Natural killer cell (primary cell): ENCODE results near the gene HIP1R. TPM values are rescaled to one million over a fixed set of nuclear protein-coding genes. Genes with fewer than 3 reads are reported as not detected.

Experiments
- ATAC-seq, 3 donors: fragments of 150-1000 bp in 2 of 3; fragments of 200-7000 bp in 1 of 3; cut with Tn5 transposase; 1 replicate in 1 of 3; 2 replicates in 2 of 3; pipeline ENCODE4 v1.10.0; 2021; ENCODE audit warnings: mild to moderate bottlenecking in 2 of 3, moderate library complexity in 2 of 3
- DNase-seq, 2 donors: peaks; one replicate each; pipeline versions ENCODE4 v3.0.0 to v3.0.0-alpha.2; 2013 to 2021; ENCODE audit warnings: mixed read lengths in 1 of 2
- H3K27ac ChIP-seq: one replicate; pipeline ENCODE4 v1.5.1; 2013; ENCODE audit warnings: mild to moderate bottlenecking, low read length
- H3K27me3 ChIP-seq: one replicate; pipeline ENCODE4 v1.6.1; 2013; ENCODE audit warnings: low read length; ENCODE audit not compliant: control insufficient read depth, insufficient read depth
- H3K36me3 ChIP-seq: one replicate; pipeline ENCODE4 v1.6.1; 2013; ENCODE audit warnings: low read length; ENCODE audit not compliant: control insufficient read depth, insufficient read depth
- H3K4me1 ChIP-seq: one replicate; pipeline ENCODE4 v1.6.1; 2013; ENCODE audit warnings: low read length; ENCODE audit not compliant: control insufficient read depth, insufficient read depth
- H3K4me3 ChIP-seq: one replicate; pipeline ENCODE4 v1.5.1; 2013; ENCODE audit warnings: low read length
- H3K9me3 ChIP-seq: one replicate; pipeline ENCODE4 v1.6.1; 2013; ENCODE audit warnings: low read length; ENCODE audit not compliant: control insufficient read depth, insufficient read depth
- H3K27ac Mint-ChIP-seq, 2 donors: one replicate each; pipeline ENCODE4 v1.8.0; 2022; ENCODE audit warnings: mild to moderate bottlenecking in 2 of 2, mixed read lengths in 2 of 2, moderate library complexity in 1 of 2
- H3K27me3 Mint-ChIP-seq, 2 donors: one replicate each; pipeline ENCODE4 v1.8.0; 2022; ENCODE audit warnings: low read depth in 2 of 2, mixed read lengths in 2 of 2
- H3K36me3 Mint-ChIP-seq: one replicate; pipeline ENCODE4 v1.8.0; 2022; ENCODE audit warnings: mixed read lengths
- H3K4me1 Mint-ChIP-seq, 2 donors: one replicate each; pipeline ENCODE4 v1.8.0; 2022; ENCODE audit warnings: mixed read lengths in 2 of 2
- H3K4me3 Mint-ChIP-seq: one replicate; pipeline ENCODE4 v1.8.0; 2022; ENCODE audit warnings: mild to moderate bottlenecking, moderate library complexity, mixed read lengths
- H3K9me3 Mint-ChIP-seq, 2 donors: one replicate each; pipeline ENCODE4 v1.8.0; 2022; ENCODE audit warnings: mixed read lengths in 2 of 2
- CTCF ChIP-seq: fragments of 200-600 bp; IDR thresholded peaks from one replicate; pipeline ENCODE4 v1.8.0; 2022; ENCODE audit warnings: antibody characterized with exemption
- WGBS: methylation state at CpG from one replicate; pipeline ENCODE4 v1.1.7; 2013; ENCODE audit warnings: missing lambda C conversion rate; ENCODE audit not compliant: insufficient coverage; 5-methylcytosine and 5-hydroxymethylcytosine counted together
- intact Hi-C: fragments of 100-400 bp; cut with micrococcal nuclease; formaldehyde crosslinking; loops from one replicate; pipeline ENCODE4 v1.14.2; 2022
- total RNA-seq, 4 donors: library from RNA; stranded (reverse); fragments of 120-200 nt in 1 of 4; gene quantifications; one replicate each; pipeline versions ENCODE4 v1.2.3 to v1.2.4, GENCODE V29; 2013 to 2022

HIP1R gene
- total RNA-seq, 3 donors from 2014 or later (not counting 1 experiment from before 2014, with no cell fraction given): 78.6 to 93.1 (median 85.5) TPM

GRCh38 chr12:122820138-122820537 lies 15.1 kb upstream of the HIP1R start:
- no peaks in the 10 kb centered on the region for H3K36me3 ChIP-seq
- ATAC-seq (no peak), DNase-seq (no peak)
- intact Hi-C loops: no loop called here
- H3K4me3 ChIP-seq: no peak overlapping the region
- H3K4me1 ChIP-seq: no peaks in the 10 kb centered on the region
- no peaks in the 10 kb centered on the region for H3K36me3 Mint-ChIP-seq
- no peaks in the 10 kb centered on the region for H3K9me3 Mint-ChIP-seq
- no peaks in the 10 kb centered on the region for H3K9me3 ChIP-seq
- H3K4me1 Mint-ChIP-seq: no peaks in the 10 kb centered on the region
- no peaks in the 10 kb centered on the region for H3K27me3 Mint-ChIP-seq
- no peak overlapping the region for H3K27ac Mint-ChIP-seq
- H3K27me3 ChIP-seq: no peaks in the 10 kb centered on the region
- no peak overlapping the region for H3K27ac ChIP-seq
- no peak for TF ChIP-seq CTCF
- H3K4me3 Mint-ChIP-seq: no peak overlapping the region
- WGBS: 91% methylated on average over 7 of the region's 8 CpGs

GRCh38 chr12:122820838-122821271 lies 14.4 kb upstream of the HIP1R start:
- no peaks in the 10 kb centered on the region for H3K9me3 ChIP-seq
- H3K4me1 ChIP-seq: no peaks in the 10 kb centered on the region
- no peaks in the 10 kb centered on the region for H3K36me3 ChIP-seq
- 65% methylated on average over 7 of the region's 7 CpGs for WGBS
- Mint-ChIP-seq H3K27me3 (no peaks in the 10 kb centered on the region), H3K27ac (no peak overlapping the region), H3K4me3 (no peak overlapping the region), H3K36me3 (no peaks in the 10 kb centered on the region), H3K9me3 (no peaks in the 10 kb centered on the region), H3K4me1 (no peaks in the 10 kb centered on the region)
- H3K4me3 ChIP-seq: no peak overlapping the region
- no peak for ATAC-seq
- TF ChIP-seq CTCF: no peak
- intact Hi-C loops: no loop called here
- H3K27me3 ChIP-seq: no peaks in the 10 kb centered on the region
- no peak overlapping the region for H3K27ac ChIP-seq
- DNase-seq: no peak

- Mint-ChIP-seq H3K36me3 (no peaks in the 10 kb centered on the region), H3K27me3 (no peaks in the 10 kb centered on the region), H3K4me3 (no peak overlapping the region), H3K4me1 (no peaks in the 10 kb centered on the region), H3K27ac (no peak overlapping the region), H3K9me3 (no peaks in the 10 kb centered on the region)
- Histone ChIP-seq H3K4me3 (no peak overlapping the region), H3K4me1 (no peaks in the 10 kb centered on the region), H3K9me3 (no peaks in the 10 kb centered on the region), H3K27me3 (no peaks in the 10 kb centered on the region), H3K36me3 (no peaks in the 10 kb centered on the region), H3K27ac (no peak overlapping the region)
- intact Hi-C loops: no loop called here
- ATAC-seq: no peak
- no peak for TF ChIP-seq CTCF
- 90% methylated on average over 10 of the region's 11 CpGs for WGBS
- DNase-seq: no peak
Measured at GRCh38 chr12:122823429-122823828, 11.8 kb upstream of the HIP1R start.
